Breast epithelium (tissue), 4 donors: ENCODE results near the gene ROS1. TPM values are rescaled to one million over a fixed set of nuclear protein-coding genes. Genes with fewer than 3 reads are reported as not detected.

Experiments
- DNase-seq, 2 donors: peaks; one replicate each; pipeline ENCODE4 v3.0.0-alpha.2; 2019; ENCODE audit warnings: low spot score in 2 of 2
- H3K27ac ChIP-seq, 2 donors: fragments of 200-600 bp; sonication (generic) in 1 of 2; one replicate each; pipeline ENCODE4 v1.5.1; 2016 to 2019; ENCODE audit warnings: mild to moderate bottlenecking in 1 of 2
- H3K27me3 ChIP-seq, 2 donors: fragments of 200-600 bp; sonication (generic) in 1 of 2; one replicate each; pipeline versions ENCODE4 v1.5.1 to v1.6.0; 2017 to 2019; ENCODE audit warnings: control low read depth in 1 of 2, mild to moderate bottlenecking in 1 of 2
- H3K36me3 ChIP-seq: fragments of 200-600 bp; one replicate; pipeline ENCODE4 v1.5.1; 2019
- H3K4me1 ChIP-seq, 2 donors: fragments of 200-600 bp; sonication (generic); one replicate each; pipeline ENCODE4 v1.5.1; 2016 to 2019; ENCODE audit warnings: control low read depth in 1 of 2
- H3K4me3 ChIP-seq, 3 donors: fragments of 200-600 bp; sonication (generic); 1 replicate in 2 of 3; 2 replicates in 1 of 3; pipeline ENCODE4 v1.5.1; 2016 to 2019; ENCODE audit warnings: mild to moderate bottlenecking in 3 of 3, moderate library complexity in 2 of 3
- H3K9me3 ChIP-seq, 2 donors: fragments of 200-600 bp; sonication (generic) in 1 of 2; one replicate each; pipeline ENCODE4 v1.5.1; 2016 to 2019; ENCODE audit warnings: control low read depth in 1 of 2
- CTCF ChIP-seq, 3 donors: fragments of 450-650 bp; IDR thresholded peaks; one replicate each; pipeline ENCODE4 v1.5.1; 2016 to 2017; ENCODE audit warnings: antibody characterized with exemption in 3 of 3, mild to moderate bottlenecking in 3 of 3, moderate library complexity in 3 of 3
- POLR2A ChIP-seq: fragments of 450-650 bp; IDR thresholded peaks from one replicate; pipeline ENCODE4 v1.6.1; 2016; ENCODE audit warnings: antibody characterized with exemption, mild to moderate bottlenecking, moderate library complexity
- POLR2AphosphoS5 ChIP-seq, 3 donors: sonication (generic); formaldehyde crosslinking; IDR thresholded peaks; one replicate each; pipeline ENCODE4 v1.6.1; 2017; ENCODE audit warnings: antibody characterized with exemption in 3 of 3
- intact Hi-C: fragments of 100-400 bp; cut with DNase I; formaldehyde crosslinking; loops from one replicate; pipeline ENCODE4 v1.15.1; 2023; ENCODE audit warnings: low total_unique reads
- total RNA-seq, 3 donors: library from RNA; depleted of rRNA; stranded (reverse); fragments of >200 nt; gene quantifications; one replicate each; pipeline ENCODE4 v1.1.0, GENCODE V29; 2016

ROS1 gene
- total RNA-seq, 3 donors from 2014 or later: under 0.01 TPM; not detected in 2

GRCh38 chr6:117432273-117432672 lies 6.5 kb upstream of the ROS1 start:
- H3K9me3 ChIP-seq: no peaks in the 10 kb centered on the region
- H3K36me3 ChIP-seq: no peaks in the 10 kb centered on the region
- TF ChIP-seq POLR2AphosphoS5 (IDR thresholded peaks at IDR 0.05): no peak
- no peak for TF ChIP-seq CTCF (IDR thresholded peaks at IDR 0.05)
- TF ChIP-seq POLR2A: no peak
- no peak for DNase-seq
- no peaks in the 10 kb centered on the region for H3K4me1 ChIP-seq
- intact Hi-C loops: no loop called here
- no peak overlapping the region for H3K4me3 ChIP-seq
- H3K27me3 ChIP-seq: peaks cover 0 to 3% of the 10 kb centered on the region in 2 donors
- no peak overlapping the region for H3K27ac ChIP-seq

GRCh38 chr6:117423754-117424153 lies 2.0 kb downstream of the ROS1 start:
- H3K36me3 ChIP-seq: no peaks in the 10 kb centered on the region
- H3K27ac ChIP-seq: no peak overlapping the region
- no peaks in the 10 kb centered on the region for H3K4me1 ChIP-seq
- no peak overlapping the region for H3K4me3 ChIP-seq
- intact Hi-C loops: no loop called here
- H3K27me3 ChIP-seq: no peaks in the 10 kb centered on the region
- TF ChIP-seq POLR2A: no peak
- no peak for TF ChIP-seq POLR2AphosphoS5 (IDR thresholded peaks at IDR 0.05)
- no peak for TF ChIP-seq CTCF (IDR thresholded peaks at IDR 0.05)
- H3K9me3 ChIP-seq: no peaks in the 10 kb centered on the region
- DNase-seq: no peak

- TF ChIP-seq POLR2A: no peak
- intact Hi-C loops: no loop called here
- Histone ChIP-seq H3K9me3 (no peaks in the 10 kb centered on the region), H3K4me3 (no peak overlapping the region), H3K36me3 (no peaks in the 10 kb centered on the region), H3K27me3 (no peaks in the 10 kb centered on the region), H3K27ac (no peak overlapping the region), H3K4me1 (no peaks in the 10 kb centered on the region)
- DNase-seq: no peak
These were observed 7.4 kb downstream of the ROS1 start for GRCh38 chr6:117418320-117418719.

GRCh38 chr6:117417851-117418250 lies 7.9 kb downstream of the ROS1 start:
- no peak overlapping the region for H3K4me3 ChIP-seq
- H3K36me3 ChIP-seq: no peaks in the 10 kb centered on the region
- DNase-seq: no peak
- H3K27ac ChIP-seq: no peak overlapping the region
- no peaks in the 10 kb centered on the region for H3K9me3 ChIP-seq
- no peaks in the 10 kb centered on the region for H3K4me1 ChIP-seq
- H3K27me3 ChIP-seq: no peaks in the 10 kb centered on the region
- TF ChIP-seq POLR2A (no peak), CTCF (IDR thresholded peaks at IDR 0.05) (no peak), POLR2AphosphoS5 (IDR thresholded peaks at IDR 0.05) (no peak)
- intact Hi-C loops: no loop called here

GRCh38 chr6:117414770-117415169 lies 11.0 kb downstream of the ROS1 start:
- DNase-seq: no peak
- H3K4me1 ChIP-seq: no peaks in the 10 kb centered on the region
- H3K9me3 ChIP-seq: no peaks in the 10 kb centered on the region
- intact Hi-C loops: no loop called here
- no peaks in the 10 kb centered on the region for H3K36me3 ChIP-seq
- no peaks in the 10 kb centered on the region for H3K27me3 ChIP-seq
- no peak overlapping the region for H3K4me3 ChIP-seq
- TF ChIP-seq POLR2AphosphoS5 (IDR thresholded peaks at IDR 0.05): no peak
- TF ChIP-seq CTCF (IDR thresholded peaks at IDR 0.05): no peak
- no peak for TF ChIP-seq POLR2A
- H3K27ac ChIP-seq: no peak overlapping the region

GRCh38 chr6:117411474-117411873 lies 14.3 kb downstream of the ROS1 start:
- no peak for DNase-seq
- H3K36me3 ChIP-seq: no peaks in the 10 kb centered on the region
- no peaks in the 10 kb centered on the region for H3K9me3 ChIP-seq
- H3K4me3 ChIP-seq: no peak overlapping the region
- H3K27ac ChIP-seq: no peak overlapping the region
- no peaks in the 10 kb centered on the region for H3K4me1 ChIP-seq
- intact Hi-C loops: no loop called here
- TF ChIP-seq POLR2A (no peak), POLR2AphosphoS5 (IDR thresholded peaks at IDR 0.05) (no peak), CTCF (IDR thresholded peaks at IDR 0.05) (no peak)
- H3K27me3 ChIP-seq: no peaks in the 10 kb centered on the region
